GM12892 (cell line): Measurements from ENCODE around the gene FOXK2.

Source experiments
- POLR2A ChIP-seq: IDR thresholded peaks from 2 replicates; pipeline ENCODE4 v1.6.1; 2011; ENCODE audit warnings: low read depth, low read length, control low read depth
- POLR2AphosphoS5 ChIP-seq: IDR thresholded peaks from 2 replicates; pipeline ENCODE4 v1.6.1; 2011; ENCODE audit warnings: low read depth, low read length, control low read depth
- TAF1 ChIP-seq: IDR thresholded peaks from 2 replicates; pipeline ENCODE4 v1.6.1; 2011; ENCODE audit warnings: low read depth, mild to moderate bottlenecking, control low read depth, low read length, borderline replicate concordance

DNA sequence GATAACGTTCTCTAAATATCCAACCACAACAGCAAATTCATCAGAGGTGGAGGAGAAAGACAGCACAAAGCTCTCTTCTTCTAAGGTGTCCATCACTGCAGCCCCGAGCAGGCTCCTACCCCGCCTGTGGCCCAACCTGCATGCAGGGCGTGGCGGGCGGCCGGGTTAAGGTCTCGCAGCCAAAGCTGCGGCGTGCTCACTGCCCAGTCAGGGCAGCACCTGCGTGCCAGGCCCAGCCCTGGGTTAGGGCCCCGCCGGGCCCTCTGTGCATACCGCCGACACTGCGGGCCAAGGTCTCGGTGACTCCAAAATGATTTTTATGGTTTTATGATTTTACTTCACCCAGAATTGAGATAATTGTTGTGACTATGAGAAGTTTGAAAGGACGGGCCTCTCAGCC is 57.8 kb downstream of the FOXK2 start:
- TF ChIP-seq POLR2A (no peak), POLR2AphosphoS5 (no peak), TAF1 (no peak)
